Endothelial cell of umbilical vein (primary cell): ENCODE measurements around the gene RBM3. TPM values are rescaled to one million over a fixed set of nuclear protein-coding genes. Genes with fewer than 3 reads are reported as not detected.

ENCODE experiments used
- BruUV-seq: library from RNA; stranded (reverse); fragments of 400-500 nt; replicated peaks from 2 replicates; lab custom pipeline; 2021; lab: Mats Ljungman, UMichigan
- CTCF ChIA-PET: fragments of 300-600, 350-600 bp; sonication (Branson Sonifier 250); formaldehyde crosslinking; loops from one replicate; lab custom pipeline; 2021; ENCODE audit warnings: antibody characterized with exemption, inconsistent platforms; lab: Charles Lee
- POLR2A ChIA-PET: fragments of 300-600, 350-600 bp; sonication (Branson Sonifier 250); formaldehyde crosslinking; loops from one replicate; lab custom pipeline; 2021; ENCODE audit warnings: antibody characterized with exemption, inconsistent platforms; lab: Charles Lee
- DNase-seq: peaks from one replicate; pipeline ENCODE4 v3.0.0-alpha.2; 2011; ENCODE audit warnings: low read depth, low spot score
- FAIRE-seq: peaks from 2 replicates; lab custom pipeline; 2011; peaks lifted over from hg19 to GRCh38; lab: Jason Lieb, UNC
- H2AFZ ChIP-seq: 2 replicates; pipeline ENCODE4 v1.6.0; 2012; ENCODE audit warnings: low read depth, low read length, control low read depth, inconsistent platforms
- H3K27ac ChIP-seq: 2 replicates; pipeline ENCODE4 v1.5.1; 2011; ENCODE audit warnings: low read depth, mild to moderate bottlenecking, control low read depth, low read length, moderate library complexity; ENCODE audit not compliant: insufficient read depth
- H3K27me3 ChIP-seq, 2 experiments: 2 replicates each; pipeline versions ENCODE4 v1.6.0 to v1.6.1; 2011; ENCODE audit warnings: low read length in 2 of 2, mixed read lengths in 1 of 2; ENCODE audit not compliant: control insufficient read depth in 2 of 2, insufficient read depth in 2 of 2
- H3K36me3 ChIP-seq, 2 experiments: 2 replicates in 1 of 2; 3 replicates in 1 of 2; pipeline ENCODE4 v1.5.1; 2011; ENCODE audit warnings: low read length in 2 of 2, mild to moderate bottlenecking in 1 of 2, moderate library complexity in 1 of 2; ENCODE audit not compliant: control insufficient read depth in 2 of 2, insufficient read depth in 2 of 2; ENCODE audit errors: extremely low read depth in 1 of 2
- H3K4me1 ChIP-seq: 3 replicates; pipeline ENCODE4 v1.5.1; 2011; ENCODE audit warnings: mild to moderate bottlenecking, low read length; ENCODE audit not compliant: control insufficient read depth, insufficient read depth; ENCODE audit errors: extremely low read depth
- H3K4me2 ChIP-seq: 2 replicates; pipeline ENCODE4 v1.6.1; 2011; ENCODE audit warnings: low read length, control low read depth, mixed read lengths; ENCODE audit not compliant: insufficient read depth
- H3K4me3 ChIP-seq, 3 experiments: fragments of 200-600 bp in 1 of 3; sonication (generic), shearing (Covaris generic) in 1 of 3; replicated peaks in 1 of 3; 2 replicates each; pipeline ENCODE4 v1.5.1; 2011 to 2016; ENCODE audit warnings: control low read depth in 3 of 3, low read length in 3 of 3, mild to moderate bottlenecking in 2 of 3, inconsistent platforms in 1 of 3, low read depth in 1 of 3, moderate library complexity in 1 of 3; ENCODE audit not compliant: insufficient read depth in 1 of 3
- H3K79me2 ChIP-seq: 2 replicates; pipeline ENCODE4 v1.6.0; 2012; ENCODE audit warnings: low read length, inconsistent platforms; ENCODE audit not compliant: control insufficient read depth, insufficient read depth
- H3K9ac ChIP-seq: replicated peaks from 2 replicates; pipeline ENCODE3; 2011; ENCODE audit warnings: low read length, control low read depth; ENCODE audit not compliant: insufficient read depth; ENCODE audit errors: extremely low read depth
- H3K9me1 ChIP-seq: replicated peaks from 3 replicates; pipeline ENCODE4 v1.6.0; 2011; ENCODE audit warnings: mild to moderate bottlenecking, low read length; ENCODE audit not compliant: control insufficient read depth, insufficient read depth; ENCODE audit errors: extremely low read depth
- H3K9me3 ChIP-seq: replicated peaks from 2 replicates; pipeline ENCODE4 v1.5.1; 2012; ENCODE audit warnings: low read length, inconsistent platforms; ENCODE audit not compliant: control insufficient read depth, insufficient read depth
- H4K20me1 ChIP-seq: replicated peaks from 2 replicates; pipeline ENCODE3; 2011; ENCODE audit warnings: mild to moderate bottlenecking, low read length; ENCODE audit not compliant: control insufficient read depth, insufficient read depth; ENCODE audit errors: extremely low read depth
- CTCF ChIP-seq, 2 donors: IDR thresholded peaks; 1 replicate in 1 of 2; 2 replicates in 1 of 2; pipeline ENCODE4 v1.5.1; 2011; ENCODE audit warnings: low read length in 2 of 2, mild to moderate bottlenecking in 2 of 2, moderate library complexity in 2 of 2, control low read depth in 1 of 2, inconsistent platforms in 1 of 2, low read depth in 1 of 2; ENCODE audit not compliant: insufficient read depth in 1 of 2; ENCODE audit errors: extremely low read depth in 1 of 2
- FOS ChIP-seq: IDR thresholded peaks from 2 replicates; pipeline ENCODE4 v1.6.1; 2011; ENCODE audit warnings: mild to moderate bottlenecking, low read length, moderate library complexity, borderline replicate concordance; ENCODE audit not compliant: insufficient read depth
- GATA2 ChIP-seq: IDR thresholded peaks from 2 replicates; pipeline ENCODE4 v1.7.0; 2011; ENCODE audit warnings: low read depth, mild to moderate bottlenecking, moderate library complexity, mixed read lengths, low read length; ENCODE audit not compliant: insufficient read length, insufficient read depth
- JUN ChIP-seq: IDR thresholded peaks from 2 replicates; pipeline ENCODE4 v1.6.1; 2011; ENCODE audit warnings: borderline replicate concordance, low read depth; ENCODE audit not compliant: insufficient read length, insufficient read depth
- MAX ChIP-seq: IDR thresholded peaks from 2 replicates; pipeline ENCODE4 v1.6.1; 2011; ENCODE audit not compliant: insufficient read depth, insufficient read length
- POLR2AphosphoS5 ChIP-seq: IDR thresholded peaks from 2 replicates; pipeline ENCODE4 v1.6.1; 2012; ENCODE audit warnings: low read depth, mild to moderate bottlenecking, control low read depth, low read length, moderate library complexity; ENCODE audit not compliant: insufficient read depth
- dilution Hi-C: fragments of 300-500 bp; cut with MboI; formaldehyde crosslinking; loops from one replicate; pipeline ENCODE4 v1.15.0; 2019; ENCODE audit warnings: low sequenced_read_pairs; ENCODE audit not compliant: extremely low pct_ligation_motif_present
- intact Hi-C: fragments of 100-400 bp; cut with micrococcal nuclease; formaldehyde crosslinking; loops from one replicate; pipeline ENCODE4 v1.10.0; 2022
- polyA plus RNA-seq, 4 experiments: library from polyadenylated mRNA; depleted of rRNA in 3 of 4; stranded (reverse) in 3 of 4; unstranded in 1 of 4; fragments of >200 nt; gene quantifications; 2 replicates each; pipeline versions ENCODE4 v1.2.1 to v1.2.3, GENCODE V29; 2011 to 2012; ENCODE audit warnings: missing spikeins in 1 of 4
- total RNA-seq: library from RNA; stranded (reverse); gene quantifications from 2 replicates; pipeline ENCODE4 v1.2.3, GENCODE V29; 2021

The RBM3 gene
- total and polyA plus RNA-seq, 2 donors (not counting 3 experiments of a cell fraction or from before 2014, with no cell fraction given), result 313 to 477 TPM

GRCh38 chrX:48569958-48570357, 4.3 kb upstream of the RBM3 start:
- Histone ChIP-seq H3K27me3 (no peaks in the 10 kb centered on the region), H2AFZ (no peak overlapping the region), H3K27ac (peak overlapping the region; percentile 82), H3K79me2 (peaks cover 2% of the 10 kb centered on the region), H3K36me3 (no peaks in the 10 kb centered on the region), H3K4me3 (no peak overlapping the region), H3K9me1 (no peaks in the 10 kb centered on the region), H3K4me2 (peak overlapping the region; percentile 0), H3K4me1 (peaks cover 7% of the 10 kb centered on the region), H3K9me3 (no peaks in the 10 kb centered on the region), H3K9ac (peak overlapping the region; percentile 23), H4K20me1 (no peaks in the 10 kb centered on the region)
- FAIRE-seq, result peak; percentile 83
- intact Hi-C loops, result loop anchor here (1.0 kb wide), 1 partner anchor 31 kb away; the partner anchor contains the start of gene TBC1D25
- no TSS peak for BruUV-seq
- POLR2A ChIA-PET, result no interaction called here
- CTCF ChIA-PET, result no interaction called here
- DNase-seq, result peak; percentile 64
- TF ChIP-seq POLR2AphosphoS5 (peak; percentile 38), CTCF (IDR thresholded peaks at IDR 0.05; ENCODE audit: extremely low read depth in 1 of 2, insufficient read depth in 1 of 2, low read depth in 1 of 2, low read length in 2 of 2) (no peak), JUN (peak; percentile 39), GATA2 (peak; percentile 15), FOS (peak; percentile 53), MAX (no peak)
- dilution Hi-C loops, result no loop called here
